ENCODE measurements around the gene FOXP1.

Gene FOXP1

DNA sequence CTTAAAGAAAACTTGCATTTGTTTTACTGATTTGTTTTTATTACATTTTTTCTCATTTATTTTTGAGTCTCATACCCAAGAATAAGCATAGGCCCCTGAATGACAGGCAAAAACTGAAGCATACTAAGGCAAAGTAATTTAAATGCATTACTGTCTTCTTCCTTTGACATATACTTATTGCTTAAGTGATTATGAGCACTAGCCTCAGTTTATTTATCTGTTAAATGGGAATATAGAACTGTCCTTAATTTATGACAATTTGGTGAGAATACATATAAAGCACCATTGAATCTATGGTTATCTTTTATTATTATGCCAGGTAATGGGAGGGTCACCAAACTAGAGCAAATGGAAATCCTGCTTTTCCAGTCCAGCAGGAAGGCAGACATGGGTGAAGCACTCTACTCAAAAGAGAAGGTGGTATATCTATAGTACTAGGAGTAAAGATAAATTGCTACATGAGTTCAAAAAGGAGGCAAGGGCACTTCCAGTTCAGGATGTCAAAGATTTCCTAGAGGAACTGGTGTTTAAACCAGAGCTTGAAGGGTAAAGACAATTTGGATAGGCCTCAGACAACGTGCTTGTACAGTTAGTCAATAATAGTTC, 435.0 kb downstream of the FOXP1 start:
- DNase-seq (ENCODE audit: low read depth in 2 of 2), result no peak

- DNase-seq (ENCODE audit: low read depth in 2 of 2), result no peak
Measured at GRCh38 chr3:71146673-71147072, 436.9 kb downstream of the FOXP1 start.

DNA sequence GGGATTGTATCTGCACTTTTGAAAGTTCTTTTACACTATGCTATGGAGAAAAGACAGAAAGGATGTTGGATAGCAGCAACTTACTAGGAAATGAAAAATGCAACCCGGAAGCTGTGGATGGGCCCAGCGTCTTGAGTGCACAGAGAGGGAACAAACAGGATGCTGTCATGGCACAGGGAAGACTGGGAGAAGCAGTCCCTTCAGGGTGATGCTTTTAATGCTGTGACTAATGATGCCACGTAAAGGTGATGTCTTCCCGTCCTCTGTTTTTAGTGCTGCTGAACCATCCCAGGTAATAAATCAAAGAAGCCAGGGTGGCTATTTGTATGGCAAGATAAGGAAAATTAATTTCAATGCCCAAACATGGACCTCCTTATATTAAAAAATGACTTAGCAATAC, 437.6 kb downstream of the FOXP1 start:
- DNase-seq (ENCODE audit: low read depth in 2 of 2), result no peak

DNA sequence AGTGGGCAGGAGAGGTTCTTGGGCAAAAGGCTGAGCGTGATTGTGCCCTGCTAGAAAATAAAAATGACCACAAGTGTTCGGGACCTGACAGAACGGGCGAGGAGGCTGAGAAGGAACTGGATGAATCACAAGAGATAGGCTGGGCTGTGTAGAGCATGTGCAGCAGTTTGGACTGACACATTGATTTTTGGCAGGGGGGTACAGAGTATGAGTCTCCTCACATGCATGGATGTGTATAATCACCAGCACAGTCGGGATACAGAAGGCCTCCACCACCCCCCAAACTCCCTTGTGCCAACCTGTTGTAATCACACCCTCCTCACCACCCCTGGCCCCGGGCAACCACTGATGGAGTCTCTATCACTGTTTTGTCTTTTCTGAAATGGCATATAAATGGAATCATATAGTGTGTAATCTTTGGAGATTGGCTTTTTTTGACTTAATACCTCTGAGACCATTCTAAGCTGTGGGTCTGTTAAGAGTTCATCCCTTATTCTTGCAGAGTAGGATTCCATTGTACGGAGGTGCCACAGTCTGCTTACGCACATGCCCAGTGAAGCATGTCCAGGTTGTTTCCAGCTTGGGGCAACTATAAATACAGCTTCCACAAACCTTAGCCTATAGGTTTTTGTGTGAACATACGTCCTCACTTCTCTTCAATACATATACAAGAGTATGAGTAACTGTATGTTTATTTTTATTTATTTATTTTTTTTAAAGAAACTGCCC, 438.8 kb downstream of the FOXP1 start:
- DNase-seq (ENCODE audit: low read depth in 2 of 2), result no peak

GRCh38 chr3:71143493-71143892, 440.0 kb downstream of the FOXP1 start:
- DNase-seq (ENCODE audit: low read depth in 2 of 2), result no peak

- DNase-seq (ENCODE audit: low read depth in 2 of 2), result no peak
Measured at GRCh38 chr3:71142441-71143161, 440.9 kb downstream of the FOXP1 start.

DNA sequence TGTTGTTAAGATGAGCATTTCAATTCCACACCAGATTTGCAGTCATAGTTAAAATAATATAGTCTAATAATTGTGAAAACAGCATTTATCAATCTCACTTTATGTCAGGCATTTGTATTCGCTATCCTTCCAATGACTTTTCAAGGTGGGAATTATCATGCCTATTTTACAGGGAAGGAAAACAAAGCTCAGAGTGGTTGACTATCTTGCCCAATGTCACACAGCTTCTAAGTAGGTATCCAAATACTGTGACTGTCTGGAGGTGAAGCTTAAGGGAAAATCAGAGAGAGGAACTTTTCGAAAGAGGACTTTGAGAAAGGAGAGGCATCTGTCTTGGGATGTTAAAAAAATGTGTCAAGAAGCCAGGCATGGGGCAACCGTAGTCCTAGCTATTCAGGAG, 443.1 kb downstream of the FOXP1 start:
- DNase-seq (ENCODE audit: low read depth in 2 of 2), result no peak

DNA sequence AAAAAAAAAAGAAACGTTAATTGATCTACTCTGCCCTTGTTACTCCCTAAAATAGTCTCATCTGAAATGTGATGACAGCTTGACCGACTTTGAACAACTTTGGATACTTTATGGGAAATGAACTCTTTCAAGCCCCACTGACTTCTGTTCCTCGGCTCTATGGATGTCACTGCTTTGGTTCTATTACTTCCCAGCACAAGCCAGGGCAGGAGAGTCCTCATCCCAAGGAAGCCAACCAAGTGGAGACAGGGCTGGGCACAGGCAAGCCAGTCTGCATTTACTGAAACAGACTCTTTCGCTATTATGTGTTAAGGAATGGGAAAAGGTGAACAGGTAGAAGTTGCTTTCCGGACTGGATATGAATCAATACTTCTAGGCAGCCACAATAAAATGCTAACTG, 444.0 kb downstream of the FOXP1 start:
- DNase-seq (ENCODE audit: low read depth in 2 of 2), result no peak

DNA sequence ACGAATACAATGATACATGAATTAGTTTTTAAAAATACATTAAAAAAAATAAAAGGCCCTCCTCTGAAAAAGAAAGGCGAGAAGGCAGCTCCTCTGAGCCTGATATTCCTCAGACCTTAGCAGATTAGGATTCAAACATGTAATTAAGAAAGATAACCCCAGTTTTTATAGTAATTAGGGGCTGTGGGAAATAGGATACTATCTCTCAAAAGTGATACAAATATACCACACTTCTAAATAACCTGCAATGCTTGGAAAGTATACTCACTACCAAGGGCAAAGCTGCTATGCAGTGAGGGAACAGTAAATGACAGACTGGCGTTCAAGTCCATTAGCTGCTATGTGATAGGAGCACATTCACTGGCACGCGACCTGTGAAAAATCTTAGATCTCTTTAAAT, 445.1 kb downstream of the FOXP1 start:
- no peak for DNase-seq (ENCODE audit: low read depth in 2 of 2)

DNA sequence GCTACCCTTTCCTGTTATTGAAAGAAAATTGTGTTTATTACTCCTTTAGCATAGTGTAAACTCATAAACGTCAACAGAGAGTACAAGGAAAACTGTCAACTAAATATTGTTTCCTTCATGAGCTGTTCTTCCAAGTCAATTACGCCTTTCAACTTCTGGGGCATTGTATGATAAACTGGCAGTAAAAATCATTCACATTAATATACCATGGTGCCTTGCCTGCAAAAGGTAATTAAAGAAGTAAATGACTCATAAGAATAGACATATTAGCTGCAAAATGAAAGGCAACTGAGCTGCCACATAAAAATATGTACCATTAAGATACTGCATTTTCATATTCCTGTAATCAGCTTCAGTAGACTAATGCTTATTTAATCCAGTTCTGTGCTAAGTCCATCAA, 447.3 kb downstream of the FOXP1 start:
- DNase-seq (ENCODE audit: low read depth in 2 of 2), result no peak

GRCh38 chr3:71135373-71136088, 448.0 kb downstream of the FOXP1 start:
- no peak for DNase-seq (ENCODE audit: low read depth in 2 of 2)

DNA sequence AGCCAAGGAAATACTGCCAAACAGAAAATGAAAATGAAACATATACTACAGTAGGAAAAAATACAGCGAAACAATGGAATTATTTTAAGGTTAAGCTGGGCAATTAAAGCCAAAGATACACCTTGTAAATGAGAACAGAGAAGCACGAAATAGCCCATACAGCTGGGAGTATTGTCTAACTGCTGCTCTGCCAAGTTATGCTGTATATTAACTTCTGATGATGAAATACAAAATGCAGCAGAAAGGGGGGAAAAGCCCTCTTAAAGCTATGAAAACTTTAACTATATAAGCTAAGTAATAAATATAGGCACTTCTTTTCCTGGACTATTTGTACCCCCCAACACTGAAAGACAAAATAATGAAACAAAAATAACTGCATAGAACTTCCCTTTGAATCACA, 449.0 kb downstream of the FOXP1 start:
- DNase-seq (ENCODE audit: low read depth in 2 of 2), result no peak

GRCh38 chr3:71133865-71134264, 449.7 kb downstream of the FOXP1 start:
- no peak for DNase-seq (ENCODE audit: low read depth in 2 of 2)

DNA sequence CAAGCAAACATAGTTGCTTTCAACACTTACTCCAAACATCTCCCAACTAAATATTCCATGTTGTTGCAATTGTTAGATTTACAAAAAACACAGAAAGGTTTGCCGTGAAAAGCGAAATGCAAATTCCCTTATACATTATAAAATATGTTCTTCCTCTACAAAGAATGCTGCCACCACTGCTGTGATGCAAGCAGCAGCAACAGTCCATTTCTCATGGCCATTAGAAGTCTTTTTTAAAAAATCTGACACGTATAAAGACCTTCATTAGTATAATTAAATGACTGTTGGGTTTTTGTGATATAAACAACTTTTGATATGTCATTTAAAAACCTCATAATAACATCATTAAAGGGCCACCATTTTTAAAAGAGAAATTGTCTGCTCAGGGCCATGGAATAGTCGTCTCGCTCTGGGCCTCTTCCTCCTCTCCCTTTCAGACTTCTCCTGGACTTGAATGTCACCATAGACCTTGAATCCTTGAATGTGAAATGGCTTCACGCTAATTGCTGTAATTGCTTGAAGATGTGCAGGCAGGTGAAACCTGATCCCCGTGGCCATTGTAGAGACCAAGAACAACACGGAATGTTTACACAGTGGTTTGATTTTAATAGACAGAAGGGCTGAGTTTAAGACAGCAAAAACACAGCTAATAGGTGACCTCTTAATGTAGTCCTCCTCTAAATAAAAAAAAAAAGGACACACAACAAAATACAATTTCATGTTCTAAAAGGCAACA, 450.4 kb downstream of the FOXP1 start:
- DNase-seq (ENCODE audit: low read depth in 2 of 2), result no peak

- DNase-seq (ENCODE audit: low read depth in 2 of 2), result no peak
Measured at GRCh38 chr3:71131375-71132314, 451.9 kb downstream of the FOXP1 start.

- DNase-seq (ENCODE audit: low read depth in 2 of 2), result peak; percentile 55 to 66
Measured at GRCh38 chr3:71130471-71131374, 452.8 kb downstream of the FOXP1 start.

DNA sequence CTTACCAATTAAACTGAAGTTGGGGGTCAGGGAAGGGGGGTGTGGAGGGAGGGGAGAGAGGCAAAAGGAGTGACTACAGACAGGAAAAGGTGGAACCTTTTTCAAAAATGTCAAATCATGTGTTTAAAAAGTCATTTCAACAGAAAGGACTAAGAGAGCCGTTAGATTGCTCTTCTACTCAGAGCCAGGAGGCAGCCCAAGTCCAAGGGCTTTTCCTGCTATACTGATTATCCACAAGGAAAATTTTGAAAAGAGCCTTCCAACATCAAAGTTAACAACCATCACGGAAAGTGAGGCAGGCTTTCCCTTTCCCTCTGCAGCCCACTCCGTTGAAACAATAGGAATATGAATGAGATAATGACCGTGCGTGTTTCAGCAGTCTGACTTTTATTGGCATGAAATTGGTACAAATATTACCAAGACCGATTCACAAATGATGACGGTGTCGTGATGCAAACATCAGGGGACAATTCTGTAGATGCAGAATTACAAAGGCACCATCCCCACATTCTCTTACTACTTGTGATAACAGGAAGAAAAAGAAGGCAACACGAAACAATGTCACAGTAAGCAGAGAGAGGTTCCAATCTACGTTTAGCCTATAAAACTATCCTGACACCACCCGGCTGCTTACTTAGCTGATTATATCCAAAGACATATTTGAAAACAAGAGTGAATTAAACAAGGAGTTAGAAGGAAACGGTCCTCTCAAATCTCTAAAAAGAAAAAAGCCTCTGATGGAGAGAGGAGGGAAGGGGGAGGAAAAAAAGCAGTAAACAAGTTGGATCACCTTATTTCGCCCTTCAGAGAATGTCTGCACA, 453.7 kb downstream of the FOXP1 start:
- no peak for DNase-seq (ENCODE audit: low read depth in 2 of 2)

GRCh38 chr3:71128961-71129360, 454.6 kb downstream of the FOXP1 start:
- DNase-seq (ENCODE audit: low read depth in 2 of 2), result peak; percentile 31 to 53

GRCh38 chr3:71127844-71128243, 455.7 kb downstream of the FOXP1 start:
- no peak for DNase-seq (ENCODE audit: low read depth in 2 of 2)

Data from stimulated activated CD8-positive, alpha-beta memory T cell treated with anti-CD3 and anti-CD28 coated beads, Interleukin-7, amount 100 ng/mL, for 4 hours (primary cell).